Upper lobe of right lung (tissue), 1 donor: ENCODE results near the gene RETREG2. TPM values are rescaled to one million over a fixed set of nuclear protein-coding genes. Genes with fewer than 3 reads are reported as not detected.

Experiments
- ATAC-seq: fragments of 200-7000 bp; cut with Tn5 transposase; one replicate; pipeline ENCODE4 v1.9.1; 2020; ENCODE audit warnings: mild to moderate bottlenecking, moderate library complexity
- DNase-seq: peaks from one replicate; pipeline ENCODE4 v3.0.0-alpha.2; 2020
- H3K27ac ChIP-seq: fragments of 200-600 bp; one replicate; pipeline ENCODE4 v1.8.0; 2022
- H3K27me3 ChIP-seq: fragments of 200-600 bp; one replicate; pipeline ENCODE4 v1.8.0; 2022; ENCODE audit warnings: mild to moderate bottlenecking
- H3K36me3 ChIP-seq: fragments of 200-600 bp; one replicate; pipeline ENCODE4 v1.8.0; 2022
- H3K4me1 ChIP-seq: fragments of 200-600 bp; one replicate; pipeline ENCODE4 v1.8.0; 2022
- H3K4me3 ChIP-seq: fragments of 200-600 bp; one replicate; pipeline ENCODE4 v1.8.0; 2022; ENCODE audit warnings: mild to moderate bottlenecking
- H3K9me3 ChIP-seq: fragments of 200-600 bp; one replicate; pipeline ENCODE4 v1.8.0; 2022
- CTCF ChIP-seq: fragments of 200-600 bp; IDR thresholded peaks from one replicate; pipeline ENCODE4 v1.8.0; 2022; ENCODE audit warnings: antibody characterized with exemption
- intact Hi-C: fragments of 100-400 bp; cut with DNase I; formaldehyde crosslinking; loops from one replicate; pipeline ENCODE4 v1.11.0; 2022
- total RNA-seq: library from RNA; stranded (reverse); fragmentation: NEBNext Ultra II Directional; extraction: Animal tissue kit (Norgen Biotek cat#: 25700); gene quantifications from one replicate; pipeline ENCODE4 v1.2.1, GENCODE V29; 2021
- donor health status: DM: no; HTN: yes; CAD: no; lungs with severe emphysema.

The RETREG2 gene
- total RNA-seq, 1 donor from 2014 or later = 79.8 TPM

GRCh38 chr2:219168932-219169331 lies 9.1 kb upstream of the RETREG2 start:
- H3K4me3 ChIP-seq = no peak overlapping the region
- intact Hi-C loops = no loop called here
- ATAC-seq (no peak), DNase-seq (no peak)
- H3K9me3 ChIP-seq = no peaks in the 10 kb centered on the region
- H3K36me3 ChIP-seq = peaks cover 20% of the 10 kb centered on the region
- peaks cover 10% of the 10 kb centered on the region for H3K4me1 ChIP-seq
- no peak for TF ChIP-seq CTCF
- H3K27ac ChIP-seq = no peak overlapping the region
- no peaks in the 10 kb centered on the region for H3K27me3 ChIP-seq

- Histone ChIP-seq H3K4me1 (peaks cover 15% of the 10 kb centered on the region), H3K4me3 (no peak within 1 kb of the TSS), H3K27ac (no peak within 1 kb of the TSS), H3K36me3 (peaks cover 32% of the 10 kb centered on the region), H3K9me3 (no peaks in the 10 kb centered on the region), H3K27me3 (no peaks in the 10 kb centered on the region)
- DNase-seq (no peak), ATAC-seq (no peak)
- intact Hi-C loops = loop anchor here (10.0 kb wide), 1 partner anchor 55 kb away; the partner anchor contains the start of genes ANKZF1 and ATG9A
- no peak for TF ChIP-seq CTCF
Measured at GRCh38 chr2:219169930-219170654, 8.0 kb upstream of the RETREG2 start, which contains the start of gene SLC23A3. Gene SLC23A3, minus strand, starts transcription at chr2:219170029. Its CDS starts 45 bp downstream, at chr2:219169984.

- no peaks in the 10 kb centered on the region for H3K27me3 ChIP-seq
- TF ChIP-seq CTCF = peak; percentile 71
- H3K36me3 ChIP-seq = peaks cover 38% of the 10 kb centered on the region
- H3K9me3 ChIP-seq = no peaks in the 10 kb centered on the region
- peak; percentile 71 for ATAC-seq
- intact Hi-C loops = loop anchor here (10.0 kb wide), 1 partner anchor 54 kb away; the partner anchor contains the start of genes ANKZF1 and ATG9A
- no peak overlapping the region for H3K4me3 ChIP-seq
- no peak for DNase-seq
- peaks cover 25% of the 10 kb centered on the region for H3K4me1 ChIP-seq
- H3K27ac ChIP-seq = no peak overlapping the region
Measured at GRCh38 chr2:219171231-219171651, 6.8 kb upstream of the RETREG2 start.

GRCh38 chr2:219172231-219173154 lies 5.6 kb upstream of the RETREG2 start:
- no peak for ATAC-seq
- DNase-seq = no peak
- Histone ChIP-seq H3K4me1 (peaks cover 25% of the 10 kb centered on the region), H3K27me3 (no peaks in the 10 kb centered on the region), H3K36me3 (peaks cover 38% of the 10 kb centered on the region), H3K9me3 (no peaks in the 10 kb centered on the region), H3K4me3 (no peak overlapping the region), H3K27ac (no peak overlapping the region)
- intact Hi-C loops = loop anchor here (10.0 kb wide), 1 partner anchor 52 kb away; the partner anchor contains the start of genes ANKZF1 and ATG9A
- TF ChIP-seq CTCF = no peak

GRCh38 chr2:219173176-219173575 lies 4.9 kb upstream of the RETREG2 start:
- Histone ChIP-seq H3K27ac (no peak overlapping the region), H3K4me3 (no peak overlapping the region), H3K4me1 (peaks cover 25% of the 10 kb centered on the region), H3K27me3 (no peaks in the 10 kb centered on the region), H3K9me3 (no peaks in the 10 kb centered on the region), H3K36me3 (peaks cover 38% of the 10 kb centered on the region)
- no peak for TF ChIP-seq CTCF
- ATAC-seq (no peak), DNase-seq (no peak)
- intact Hi-C loops = loop anchor here (10.0 kb wide), 1 partner anchor 52 kb away; the partner anchor contains the start of genes ANKZF1 and ATG9A
